HG02870 (cell line): ENCODE measurements around the gene INPP5E.
A peak's percentile ranks its signal among the peaks of the same experiment; 100 is the strongest.
"Not testable (repeated sequence)": the region's sequence is repeated elsewhere in the genome, so short reads cannot be mapped to it uniquely, and the experiment has no call there.

Experiments used
- ATAC-seq: cut with Tn5 transposase; IDR thresholded peaks from one replicate; pipeline ENCODE4 v1.9.1; 2021; ENCODE audit warnings: mild to moderate bottlenecking, moderate library complexity; ENCODE audit not compliant: unreplicated experiment

The INPP5E gene

DNA sequence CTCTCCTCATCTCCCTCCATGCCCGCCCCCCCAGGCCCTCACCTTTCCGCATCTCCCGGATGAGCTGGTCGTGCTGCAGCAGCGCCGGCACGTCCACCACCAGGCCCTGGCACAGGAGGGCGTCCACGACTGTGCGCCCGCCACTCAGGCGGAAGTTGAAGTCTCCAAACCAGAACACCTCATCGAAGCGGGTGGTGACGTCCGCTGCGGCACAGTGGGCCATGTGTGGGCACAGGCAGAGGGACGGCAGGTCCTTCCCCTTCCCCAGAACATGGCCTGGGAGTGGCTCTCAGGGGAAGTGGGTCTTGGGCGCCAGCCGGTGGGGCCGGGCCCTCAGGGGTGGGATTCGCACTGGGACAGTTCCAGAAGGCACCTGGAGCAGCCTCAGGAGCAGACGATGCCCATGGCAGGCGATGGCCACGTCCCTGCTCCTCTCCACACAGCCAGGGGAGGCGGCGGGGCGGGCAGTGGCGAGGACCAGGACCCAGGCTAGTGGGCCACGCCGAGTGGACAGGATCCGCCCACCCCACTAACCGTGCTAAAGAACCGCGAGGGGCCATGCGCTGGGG, 7.8 kb downstream of the INPP5E start:
- no peak for ATAC-seq

DNA sequence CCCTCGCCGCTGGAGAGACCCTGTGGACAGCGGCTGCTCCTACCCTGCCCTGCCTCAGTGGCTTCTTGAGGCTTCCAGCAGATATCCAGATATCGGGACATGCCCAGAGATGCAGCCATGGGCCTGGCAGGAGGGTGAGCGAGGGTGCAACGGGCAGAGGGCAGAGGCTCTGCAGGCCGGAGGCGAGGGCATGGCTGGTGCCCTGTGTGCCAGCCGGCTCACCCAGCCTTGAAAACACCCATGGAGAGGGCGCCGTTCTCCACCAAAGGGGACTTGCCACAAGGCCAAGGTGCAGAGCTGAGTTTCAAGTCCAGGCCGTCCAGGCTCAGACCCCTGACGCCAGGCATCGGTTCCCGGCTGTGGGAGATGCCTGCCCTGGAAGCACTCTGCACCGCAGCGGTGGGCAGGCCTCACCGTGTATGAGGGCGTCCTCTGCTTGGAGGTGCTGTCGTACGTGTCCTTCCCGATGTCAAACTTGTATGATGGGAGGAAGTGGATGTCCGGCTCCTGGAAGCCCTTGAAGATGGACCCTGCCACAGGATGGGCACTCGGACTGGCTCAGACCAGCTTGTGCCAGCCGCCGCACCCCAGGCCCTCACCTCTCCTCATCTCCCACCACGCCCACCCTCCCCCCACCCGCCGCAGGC, 8.9 kb downstream of the INPP5E start:
- no peak for ATAC-seq

DNA sequence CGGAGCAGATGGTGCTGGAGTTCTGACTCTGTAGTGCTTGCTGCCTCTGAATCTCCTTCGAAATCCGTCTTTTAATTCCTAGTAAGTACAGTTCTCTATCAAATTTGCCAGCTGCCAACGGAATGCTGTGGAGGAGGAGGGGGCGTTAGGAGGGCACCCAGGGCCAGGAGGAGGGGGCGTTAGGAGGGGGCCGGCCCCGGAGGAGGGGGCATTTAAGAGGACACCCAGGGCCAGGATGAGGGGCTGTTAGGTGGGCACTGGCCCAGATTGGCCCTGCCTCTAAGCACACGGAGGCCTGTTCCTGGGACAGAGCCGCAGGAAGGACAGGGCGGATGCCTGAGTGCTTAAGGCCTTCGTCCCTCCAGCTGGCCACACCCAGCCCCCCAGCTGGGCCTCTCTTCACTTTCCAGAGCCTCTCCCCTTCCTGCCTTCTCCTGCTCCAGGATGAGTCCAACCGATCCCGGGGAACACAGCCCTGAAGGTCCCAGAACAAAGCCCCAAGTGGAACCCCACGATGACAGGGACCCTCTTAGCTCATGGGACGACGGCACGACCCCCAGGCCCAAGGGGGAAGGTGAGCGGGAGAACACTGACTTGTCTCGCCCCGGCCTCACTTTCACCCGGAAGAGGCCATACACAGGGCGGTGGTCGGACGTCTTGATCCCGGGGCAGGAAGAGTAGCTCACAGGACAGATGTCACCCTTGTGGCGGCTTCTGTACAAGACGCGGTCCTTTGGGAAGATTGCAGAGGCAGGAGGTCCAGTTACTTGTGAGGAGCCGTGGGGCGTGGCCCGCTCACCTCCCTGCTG, 9.8 kb downstream of the INPP5E start:
- no peak for ATAC-seq

DNA sequence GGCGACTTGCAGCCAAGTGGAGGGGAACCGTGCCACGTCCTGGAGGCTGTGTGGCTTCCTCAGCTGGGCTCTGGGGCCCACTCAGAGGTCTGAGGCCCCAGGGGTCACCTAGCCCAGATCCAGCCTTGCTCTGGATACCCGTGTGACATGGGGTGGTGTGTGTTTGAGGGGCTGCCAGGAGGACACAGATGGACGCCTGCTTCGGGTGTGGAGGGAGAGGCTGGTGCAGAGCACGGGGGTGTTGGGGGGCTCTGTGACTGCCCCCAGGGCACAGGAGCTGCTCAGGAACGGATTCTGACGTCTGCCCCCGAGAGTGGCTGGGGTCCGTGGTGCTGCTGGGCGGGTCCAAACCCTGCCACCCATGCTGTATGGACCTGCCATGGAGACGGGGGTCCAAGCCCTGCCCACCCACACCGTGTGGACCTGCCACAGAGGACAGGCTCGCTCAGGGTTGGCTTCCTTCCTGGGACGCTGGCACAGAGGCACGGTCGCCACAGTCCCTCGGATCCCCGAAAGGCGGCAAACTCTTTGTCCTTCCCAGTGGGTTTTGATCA, 10.5 kb downstream of the INPP5E start:
- ATAC-seq, result no peak

DNA sequence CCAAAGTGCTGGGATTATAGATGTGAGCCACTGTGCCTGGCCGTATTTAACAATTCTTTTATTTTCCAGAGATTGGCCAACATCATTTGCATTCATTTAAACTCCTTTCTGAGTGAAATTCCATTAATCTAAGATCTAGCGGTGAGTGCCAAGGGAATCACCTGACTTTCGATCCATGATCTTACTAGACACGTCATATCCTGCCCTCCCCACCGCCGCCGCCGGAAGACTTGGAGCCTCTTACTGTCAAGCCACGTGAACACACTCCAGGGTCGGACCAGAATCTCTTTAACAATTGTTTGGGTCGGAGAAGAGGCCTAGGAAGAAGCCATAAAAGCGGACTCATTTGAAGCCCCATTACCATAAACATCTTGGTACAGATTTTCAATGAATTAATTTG, 12.9 kb downstream of the INPP5E start:
- no peak for ATAC-seq

DNA sequence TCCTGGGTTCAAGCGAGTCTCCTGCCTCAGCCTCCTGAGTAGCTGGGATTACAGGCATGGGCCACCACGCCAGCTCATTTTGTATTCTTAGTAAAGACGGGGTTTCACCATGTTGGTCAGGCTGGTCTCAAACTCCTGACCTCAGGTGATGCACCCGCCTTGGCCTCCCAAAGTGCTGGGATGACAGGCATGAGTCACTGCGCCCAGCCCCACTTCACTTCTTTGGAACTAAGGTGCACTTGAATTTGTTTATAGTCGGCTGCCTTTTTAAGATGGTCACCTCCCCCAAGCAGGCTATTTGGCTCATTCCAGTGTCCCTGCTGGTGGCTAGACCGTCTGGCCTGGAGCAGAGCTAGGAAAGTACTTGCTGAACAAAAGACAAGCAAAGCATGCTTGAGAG, 14.3 kb downstream of the INPP5E start:
- ATAC-seq, result not testable (repeated sequence)

DNA sequence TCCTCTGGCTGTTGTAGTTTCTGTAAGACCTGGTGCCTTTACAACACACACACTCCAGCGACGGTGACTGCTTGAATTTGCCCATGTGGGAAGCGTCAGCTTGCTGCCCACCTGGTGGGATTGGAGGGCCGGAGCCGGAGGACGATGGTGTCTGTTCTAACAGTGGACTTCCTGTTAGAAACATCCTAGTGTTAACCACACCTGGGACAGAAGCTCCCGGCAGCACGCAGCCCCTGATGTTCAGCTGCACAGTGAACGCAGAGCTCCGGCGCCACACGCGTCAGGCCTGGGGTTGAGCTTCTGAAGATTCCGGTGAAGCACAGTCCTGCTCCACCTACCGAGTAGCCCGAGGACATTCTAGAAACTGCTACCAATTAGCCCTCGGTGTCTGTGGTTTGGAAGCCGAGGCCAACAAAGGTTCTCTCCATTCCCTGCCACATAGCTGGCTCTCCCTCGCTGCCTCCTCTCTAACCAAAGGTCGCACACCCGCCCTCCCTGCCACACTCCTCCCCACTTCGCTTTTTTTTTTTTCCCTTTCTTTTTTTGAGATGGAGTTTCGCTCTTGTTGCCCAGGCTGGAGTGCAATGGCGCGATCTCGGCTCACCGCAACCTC, 14.8 kb downstream of the INPP5E start:
- ATAC-seq, result no peak

DNA sequence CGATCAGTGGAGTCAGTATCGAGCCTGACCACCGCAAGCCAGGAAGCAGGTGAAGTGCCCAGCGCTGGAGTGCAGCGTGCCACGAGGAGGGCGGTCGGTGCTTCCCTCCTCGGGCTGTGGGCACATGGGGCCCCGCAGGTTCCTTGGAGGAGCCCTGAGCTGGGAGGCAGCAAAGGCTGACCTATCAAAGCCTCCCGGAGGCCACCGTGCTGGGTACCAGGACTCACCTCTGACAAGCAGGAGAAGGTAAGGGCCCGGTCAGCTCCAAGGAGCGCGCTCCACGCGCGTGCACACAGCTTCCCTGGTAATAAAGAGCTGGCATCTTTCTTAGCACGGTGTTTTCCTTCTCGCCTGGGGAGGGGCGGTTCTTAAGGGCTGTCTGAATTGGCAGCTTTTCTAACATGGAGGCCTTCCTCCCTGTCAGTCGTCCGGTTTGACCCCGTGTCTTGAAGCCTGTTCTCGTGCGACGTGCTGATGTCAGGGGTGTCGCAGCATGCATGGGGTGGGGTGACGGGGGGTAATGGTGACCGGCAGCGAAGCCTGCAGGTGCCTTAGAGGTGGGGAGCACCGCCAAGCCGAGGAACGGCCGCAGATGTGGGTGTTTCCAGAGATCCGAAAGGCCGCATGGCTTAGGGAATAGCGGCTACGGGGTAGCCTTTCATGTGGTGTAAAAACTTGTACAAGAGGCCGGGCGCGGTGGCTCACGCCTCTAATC, 16.1 kb downstream of the INPP5E start:
- no peak for ATAC-seq

DNA sequence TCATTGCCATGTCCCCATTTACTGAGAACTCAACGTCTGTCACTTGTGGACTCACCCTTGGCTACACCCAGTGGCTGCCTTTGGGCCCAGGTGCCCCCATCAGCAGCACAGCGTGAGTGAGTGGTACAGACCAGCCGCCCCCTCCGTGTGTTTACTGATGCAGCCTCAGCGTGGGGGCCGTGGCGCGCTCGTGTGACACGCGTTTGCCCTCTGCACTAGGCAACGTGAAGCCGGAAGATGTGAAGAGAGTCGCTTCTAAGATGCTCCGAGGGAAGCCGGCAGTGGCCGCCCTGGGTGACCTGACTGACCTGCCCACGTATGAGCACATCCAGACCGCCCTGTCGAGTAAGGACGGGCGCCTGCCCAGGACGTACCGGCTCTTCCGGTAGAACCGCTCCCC, 16.8 kb downstream of the INPP5E start:
- ATAC-seq, result no peak

DNA sequence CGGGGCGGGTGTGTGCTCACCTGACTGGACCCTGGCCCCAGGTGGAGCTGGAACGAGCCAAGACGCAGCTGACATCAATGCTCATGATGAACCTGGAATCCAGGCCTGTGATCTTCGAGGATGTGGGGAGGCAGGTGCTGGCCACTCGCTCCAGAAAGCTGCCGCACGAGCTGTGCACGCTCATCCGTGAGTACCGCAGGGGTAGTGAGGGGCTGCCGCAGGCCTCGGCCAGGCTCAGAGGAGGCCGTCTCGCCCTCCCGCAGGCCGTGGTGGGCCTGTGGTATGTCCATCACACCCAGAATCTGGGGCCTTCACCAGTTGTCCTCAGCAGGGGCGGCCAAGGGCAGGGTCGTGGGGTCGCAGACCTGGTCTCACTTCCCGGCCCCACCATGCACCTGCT, 17.9 kb downstream of the INPP5E start:
- ATAC-seq, result no peak

DNA sequence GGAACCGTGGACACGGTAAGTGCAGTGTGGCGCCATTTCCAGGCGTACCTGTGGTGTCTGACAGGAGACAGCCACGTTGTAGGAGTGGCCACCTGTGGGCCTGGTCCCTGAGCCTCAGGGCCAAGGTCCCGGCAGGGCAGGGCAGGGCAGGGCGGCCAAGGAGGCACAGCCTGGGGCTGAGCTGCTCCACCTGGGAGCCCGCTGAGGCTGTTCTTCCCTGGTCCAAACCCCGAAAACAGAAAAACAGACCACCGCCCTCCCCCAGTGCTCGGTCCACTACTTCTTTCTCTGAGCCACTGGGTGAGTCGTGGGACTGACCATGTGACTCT, 20.6 kb downstream of the INPP5E start:
- no peak for ATAC-seq

DNA sequence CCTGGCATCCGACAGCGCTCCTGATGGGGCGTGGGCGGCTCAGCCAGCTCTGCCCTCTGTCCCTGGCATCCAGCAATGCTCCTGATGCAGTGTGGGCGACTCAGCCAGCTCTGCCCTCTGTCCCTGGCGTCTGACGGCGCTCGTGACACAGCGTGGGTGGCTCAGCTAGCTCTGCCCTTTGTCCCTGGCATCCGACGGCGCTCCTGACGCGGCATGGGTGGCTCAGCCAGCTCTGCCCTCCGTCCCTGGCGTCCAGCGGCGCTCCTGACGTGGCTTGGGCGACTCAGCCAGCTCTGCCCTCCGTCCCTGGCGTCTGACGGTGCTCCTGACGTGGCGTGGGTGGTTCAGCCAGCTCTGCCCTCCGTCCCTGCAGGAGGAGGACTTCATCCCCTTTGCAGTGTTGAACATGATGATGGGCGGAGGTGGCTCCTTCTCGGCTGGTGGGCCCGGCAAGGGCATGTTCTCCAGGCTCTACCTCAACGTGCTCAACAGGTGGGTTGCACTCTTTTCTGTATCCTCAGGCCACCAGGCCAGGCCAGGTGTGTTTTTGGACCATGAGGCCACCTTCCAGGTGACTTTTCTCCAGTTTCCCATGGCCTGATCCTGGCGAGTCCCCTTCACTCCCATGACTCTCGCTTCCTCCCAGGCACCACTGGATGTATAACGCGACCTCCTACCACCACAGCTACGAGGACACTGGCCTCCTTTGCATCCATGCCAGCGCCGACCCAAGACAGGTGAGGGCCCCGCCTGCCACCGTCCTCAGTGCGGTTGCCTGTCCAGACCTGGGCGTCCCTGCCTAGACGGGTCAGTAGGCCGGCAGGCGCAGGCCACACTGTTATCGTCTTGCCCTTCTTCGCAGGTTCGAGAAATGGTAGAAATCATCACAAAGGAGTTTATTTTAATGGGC, 21.2 kb downstream of the INPP5E start:
- ATAC-seq, result no peak

DNA sequence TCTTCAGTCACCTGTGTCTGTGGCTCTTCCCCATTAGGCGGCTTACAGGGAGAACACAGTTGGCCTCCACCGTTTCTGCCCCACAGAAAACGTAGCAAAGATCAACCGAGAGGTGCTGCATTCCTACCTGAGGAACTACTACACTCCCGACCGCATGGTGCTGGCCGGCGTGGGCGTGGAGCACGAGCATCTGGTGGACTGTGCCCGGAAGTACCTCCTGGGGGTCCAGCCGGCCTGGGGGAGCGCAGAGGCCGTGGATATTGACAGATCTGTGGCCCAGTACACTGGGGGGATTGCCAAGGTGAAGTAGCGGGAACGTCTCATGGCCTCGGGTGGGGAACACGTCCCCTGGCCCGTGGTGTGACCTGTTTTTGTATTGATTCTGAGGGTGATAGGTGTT, 22.7 kb downstream of the INPP5E start:
- no peak for ATAC-seq

DNA sequence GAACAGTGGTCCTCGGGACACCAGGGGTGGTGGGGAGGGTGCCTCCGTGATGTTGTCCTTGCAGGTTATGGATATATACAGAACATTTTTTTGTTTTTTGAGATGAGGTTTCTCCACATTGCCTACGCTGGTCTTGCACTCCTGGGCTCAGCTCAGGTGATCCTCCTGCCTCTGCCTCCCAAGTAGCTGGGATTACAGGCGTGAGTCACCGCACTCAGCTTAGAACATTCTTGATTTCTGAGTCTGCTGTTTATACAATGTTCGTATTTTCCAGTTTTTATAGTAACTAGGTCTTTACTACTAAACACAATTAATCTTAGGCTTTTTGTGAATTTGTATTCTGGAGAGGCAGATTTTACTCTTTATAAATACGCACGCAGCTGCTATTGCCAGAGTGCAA, 23.2 kb downstream of the INPP5E start:
- ATAC-seq, result no peak

DNA sequence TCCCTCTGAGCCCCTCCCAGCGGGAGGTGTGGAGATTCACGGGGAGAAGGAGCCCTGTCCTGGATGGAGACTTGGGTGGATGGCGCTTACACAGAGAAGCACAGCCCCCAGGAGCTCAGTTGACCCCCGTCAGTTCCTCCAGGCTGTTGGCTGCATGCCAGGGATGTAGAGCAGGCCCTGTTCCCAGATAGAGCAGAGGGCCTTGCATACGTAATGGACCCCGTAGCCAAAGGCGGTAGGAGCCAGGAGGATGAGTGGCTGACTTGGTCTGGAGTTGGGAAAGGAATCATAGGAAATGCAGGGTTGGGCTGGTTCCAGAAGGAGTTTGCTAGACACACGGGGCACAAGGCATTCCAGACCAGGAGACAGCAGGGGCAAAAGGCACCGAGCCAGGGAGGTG, 26.7 kb downstream of the INPP5E start:
- ATAC-seq, result no peak

DNA sequence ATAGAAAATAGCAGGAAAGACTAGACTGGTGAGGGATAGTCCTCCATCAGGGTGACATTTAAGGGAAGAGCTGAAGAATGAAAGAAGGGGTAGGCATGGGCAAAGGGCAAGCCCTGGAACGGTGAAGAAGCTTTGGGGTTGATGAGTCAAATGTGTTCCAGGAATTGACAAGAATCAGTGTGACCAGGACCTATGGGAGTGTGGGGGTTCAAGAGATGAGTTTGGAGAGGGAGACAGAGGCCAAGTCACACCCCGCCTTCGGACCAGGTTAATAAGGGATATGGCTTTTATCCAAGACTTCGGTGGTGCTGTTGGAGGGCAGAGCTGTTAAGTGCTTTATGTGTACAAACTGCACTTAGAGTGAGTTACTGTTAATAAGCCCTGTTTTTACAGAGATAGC, 28.3 kb downstream of the INPP5E start:
- ATAC-seq, result no peak

DNA sequence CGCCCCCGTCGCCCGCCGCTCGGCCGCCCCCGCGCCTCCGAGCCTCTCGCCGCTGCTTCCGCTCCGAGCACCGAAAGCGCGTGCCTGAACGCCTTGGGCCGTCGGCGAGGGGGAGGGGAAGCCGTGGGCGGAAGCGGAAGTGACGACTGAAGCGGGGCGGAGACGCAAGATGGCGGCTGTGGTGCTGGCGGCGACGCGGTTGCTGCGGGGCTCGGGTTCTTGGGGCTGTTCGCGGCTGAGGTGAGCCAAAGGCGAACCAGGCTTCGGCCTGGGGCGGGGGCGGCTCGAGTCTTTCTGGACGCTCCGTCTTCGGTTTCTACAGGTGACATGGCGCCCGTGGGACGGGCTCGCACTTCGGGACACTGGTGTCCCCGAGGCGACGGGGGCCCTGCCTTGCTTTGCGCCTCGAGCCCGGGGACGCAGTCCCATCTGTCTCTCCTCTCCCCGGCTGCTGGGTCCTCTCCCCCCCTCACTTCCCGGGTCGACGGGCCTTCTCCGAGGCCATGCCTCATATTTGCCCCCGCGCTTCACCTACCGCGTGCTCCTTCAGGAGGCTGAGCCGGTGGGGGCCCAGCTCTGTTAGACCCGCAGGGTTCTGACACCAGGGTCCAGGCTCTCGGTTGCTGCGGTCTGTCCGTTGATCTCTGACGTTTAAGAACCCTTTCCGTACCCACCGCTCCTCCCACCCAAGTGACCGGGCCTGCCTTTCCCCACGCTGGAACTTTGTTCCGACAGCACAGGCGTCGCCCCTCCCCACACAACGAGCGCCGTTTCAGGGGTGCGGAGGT, 29.0 kb downstream of the INPP5E start, which contains the start of the genes ENTR1 and PMPCA:
ENTR1 (minus strand) TSS at position 115 of the 788 bp plus-strand sequence. CDS start 217 bp downstream, outside the sequence.
PMPCA (plus strand) TSS at position 159 of the 788 bp plus-strand sequence; CDS start at position 170, 11 bp downstream.
- peak; percentile 82 for ATAC-seq

DNA sequence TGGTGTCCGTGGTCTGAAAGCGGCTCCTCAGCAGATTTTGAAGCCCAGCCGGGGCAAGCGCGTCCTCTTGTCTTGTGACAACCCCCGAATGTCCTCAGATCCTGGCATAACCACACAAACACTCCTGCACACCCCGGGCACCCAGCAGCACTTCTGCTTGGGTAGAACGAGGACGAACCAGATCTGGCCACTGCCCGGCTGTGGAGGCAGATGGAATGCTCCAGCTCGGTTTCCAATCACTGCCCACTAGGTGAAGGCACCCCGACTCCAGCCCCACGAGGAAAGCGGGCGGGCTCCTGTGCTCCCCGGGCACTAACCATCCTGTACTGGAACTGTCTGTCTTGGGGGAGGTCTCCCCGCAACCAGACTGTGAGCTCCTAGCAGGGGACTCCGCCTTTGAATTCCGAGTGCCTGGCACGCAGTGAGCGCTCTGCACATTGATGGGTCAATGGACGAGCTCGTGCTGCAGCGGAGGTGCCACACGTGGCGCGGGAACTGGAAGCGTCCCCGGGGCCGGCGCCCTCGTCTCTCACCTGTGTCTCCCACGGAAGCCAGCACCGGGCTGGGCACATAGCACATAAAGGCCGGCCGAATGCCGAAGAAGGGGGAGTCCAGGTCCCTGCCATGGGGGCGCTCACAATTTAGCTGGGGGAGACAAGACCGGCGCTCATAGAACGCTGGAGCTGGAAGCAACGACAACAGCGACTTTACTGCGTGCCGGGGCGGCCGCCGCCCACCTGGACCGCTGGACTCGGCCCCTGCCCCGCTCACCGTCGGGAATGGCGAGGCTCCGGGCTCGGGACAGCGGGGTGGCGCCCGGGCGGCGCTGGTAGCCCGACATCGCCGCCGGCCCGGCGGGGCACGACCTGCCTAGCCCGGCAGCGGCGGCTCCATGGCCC, 29.8 kb downstream of the INPP5E start:
- peak; percentile 28 for ATAC-seq
